ENCODE measurements around the gene FXN. TPM values are rescaled to one million over a fixed set of nuclear protein-coding genes. Genes with fewer than 3 reads are reported as not detected.

The FXN gene
- total RNA-seq, 1 experiment from 2014 or later: 17.8 TPM

- no peaks in the 10 kb centered on the region for H3K27me3 ChIP-seq (ENCODE audit: control insufficient read depth, insufficient read depth, low read length)
- in situ Hi-C loops (cut with HindIII; ENCODE audit: low pct_unique_long_range_greater_than_20kb, low sequenced_read_pairs): no loop called here
- TF ChIP-seq REST (IDR thresholded peaks at IDR 0.05; ENCODE audit: insufficient read depth in 1 of 2, low read depth in 2 of 2, low read length in 1 of 2) (no peak), TCF7L2 (IDR thresholded peaks at IDR 0.05; ENCODE audit: low read depth, low read length) (no peak), SIN3A (IDR thresholded peaks at IDR 0.05; ENCODE audit: borderline replicate concordance, insufficient read depth, low read depth, low read length) (no peak), POLR2AphosphoS5 (IDR thresholded peaks at IDR 0.05; ENCODE audit: low read depth, low read length) (no peak)
- TF ChIP-seq, protein P1, sequence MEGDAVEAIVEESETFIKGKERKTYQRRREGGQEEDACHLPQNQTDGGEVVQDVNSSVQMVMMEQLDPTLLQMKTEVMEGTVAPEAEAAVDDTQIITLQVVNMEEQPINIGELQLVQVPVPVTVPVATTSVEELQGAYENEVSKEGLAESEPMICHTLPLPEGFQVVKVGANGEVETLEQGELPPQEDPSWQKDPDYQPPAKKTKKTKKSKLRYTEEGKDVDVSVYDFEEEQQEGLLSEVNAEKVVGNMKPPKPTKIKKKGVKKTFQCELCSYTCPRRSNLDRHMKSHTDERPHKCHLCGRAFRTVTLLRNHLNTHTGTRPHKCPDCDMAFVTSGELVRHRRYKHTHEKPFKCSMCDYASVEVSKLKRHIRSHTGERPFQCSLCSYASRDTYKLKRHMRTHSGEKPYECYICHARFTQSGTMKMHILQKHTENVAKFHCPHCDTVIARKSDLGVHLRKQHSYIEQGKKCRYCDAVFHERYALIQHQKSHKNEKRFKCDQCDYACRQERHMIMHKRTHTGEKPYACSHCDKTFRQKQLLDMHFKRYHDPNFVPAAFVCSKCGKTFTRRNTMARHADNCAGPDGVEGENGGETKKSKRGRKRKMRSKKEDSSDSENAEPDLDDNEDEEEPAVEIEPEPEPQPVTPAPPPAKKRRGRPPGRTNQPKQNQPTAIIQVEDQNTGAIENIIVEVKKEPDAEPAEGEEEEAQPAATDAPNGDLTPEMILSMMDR (IDR thresholded peaks at IDR 0.05): no peak
- no peaks in the 10 kb centered on the region for H3K36me3 ChIP-seq (ENCODE audit: control insufficient read depth, insufficient read depth, low read length)
- intact Hi-C loops (cut with micrococcal nuclease; ENCODE audit: unreplicated experiment): no loop called here
- CTCF ChIA-PET: no interaction called here
- no TSS peak for BruUV-seq (replicated peaks)
- no peak for ATAC-seq
- H3K9me3 ChIP-seq (ENCODE audit: control insufficient read depth, insufficient read depth, low read depth, low read length): no peaks in the 10 kb centered on the region
- POLR2A ChIA-PET: no interaction called here
- no peak for DNase-seq (ENCODE audit: low read depth, low spot score)
- no peak within 1 kb of the TSS for H3K27ac ChIP-seq (ENCODE audit: low read length)
- H3K4me3 ChIP-seq (ENCODE audit: low read depth in 2 of 2, low read length in 2 of 2): no peak within 1 kb of the TSS
- no peaks in the 10 kb centered on the region for H3K4me1 ChIP-seq (ENCODE audit: control insufficient read depth, insufficient read depth, low read length)
Measured at GRCh38 chr9:69014013-69014412, 21.5 kb upstream of the FXN start, which contains the start of gene PRKACG. Gene PRKACG (minus strand): TSS chr9:69014113. CDS start chr9:69014092, 21 bp downstream.

DNA sequence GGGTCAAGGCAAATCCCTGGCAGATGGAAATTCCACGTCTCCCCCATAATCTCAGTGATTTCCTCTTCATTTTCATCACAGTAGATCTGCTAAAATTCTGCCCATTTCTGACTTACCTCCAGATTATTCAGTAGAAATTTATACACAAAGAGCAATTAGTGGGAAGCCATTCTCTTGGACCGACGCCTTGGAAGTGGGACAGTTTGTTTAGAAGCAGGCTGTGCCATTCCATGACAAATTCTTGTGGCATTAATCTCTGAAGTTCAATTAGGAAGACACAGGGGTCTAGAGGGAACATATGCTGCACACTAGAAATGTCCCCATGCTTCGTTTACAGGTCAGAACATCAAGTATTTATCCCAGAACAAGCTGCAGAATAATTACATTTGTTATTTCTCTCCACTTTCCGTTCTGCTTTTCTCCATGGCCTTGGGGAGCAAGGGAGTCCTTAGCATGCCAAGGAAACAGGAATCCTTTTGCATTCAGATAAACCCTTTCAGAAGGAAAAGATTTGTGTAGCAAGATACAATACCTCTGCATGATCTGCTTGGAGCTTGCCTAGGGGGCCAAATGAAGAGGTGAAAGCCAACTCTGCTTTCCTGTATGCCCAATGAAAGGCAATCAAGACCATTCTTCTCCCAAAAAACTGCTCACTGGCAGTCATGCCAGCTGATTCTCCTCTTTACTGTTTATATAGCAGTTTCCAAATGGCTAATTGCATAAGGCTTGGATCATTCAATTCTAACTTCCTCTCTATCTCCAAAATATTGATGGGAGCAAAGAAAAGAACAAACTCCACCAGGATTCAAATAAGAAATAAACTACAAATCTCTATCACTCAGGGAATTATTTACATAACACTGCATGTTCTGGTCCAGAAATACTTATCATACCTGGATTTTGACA is 19.1 kb upstream of the FXN start:
- intact Hi-C loops (cut with micrococcal nuclease; ENCODE audit: unreplicated experiment): no loop called here
- H3K36me3 ChIP-seq (ENCODE audit: control insufficient read depth, insufficient read depth, low read length): no peaks in the 10 kb centered on the region
- ATAC-seq (no peak), DNase-seq (ENCODE audit: low read depth, low spot score) (no peak)
- in situ Hi-C loops (cut with HindIII; ENCODE audit: low pct_unique_long_range_greater_than_20kb, low sequenced_read_pairs): no loop called here
- H3K4me3 ChIP-seq (ENCODE audit: low read depth in 2 of 2, low read length in 2 of 2): no peak overlapping the region
- no TSS peak for BruUV-seq (replicated peaks)
- TF ChIP-seq SIN3A (IDR thresholded peaks at IDR 0.05; ENCODE audit: borderline replicate concordance, insufficient read depth, low read depth, low read length) (no peak), TCF7L2 (IDR thresholded peaks at IDR 0.05; ENCODE audit: low read depth, low read length) (no peak), REST (IDR thresholded peaks at IDR 0.05; ENCODE audit: insufficient read depth in 1 of 2, low read depth in 2 of 2, low read length in 1 of 2) (no peak), POLR2AphosphoS5 (IDR thresholded peaks at IDR 0.05; ENCODE audit: low read depth, low read length) (no peak)
- TF ChIP-seq, protein P1 (IDR thresholded peaks at IDR 0.05): no peak
- no peak overlapping the region for H3K27ac ChIP-seq (ENCODE audit: low read length)
- CTCF ChIA-PET: no interaction called here
- no peaks in the 10 kb centered on the region for H3K4me1 ChIP-seq (ENCODE audit: control insufficient read depth, insufficient read depth, low read length)
- H3K9me3 ChIP-seq (ENCODE audit: control insufficient read depth, insufficient read depth, low read depth, low read length): no peaks in the 10 kb centered on the region
- POLR2A ChIA-PET: no interaction called here
- H3K27me3 ChIP-seq (ENCODE audit: control insufficient read depth, insufficient read depth, low read length): no peaks in the 10 kb centered on the region

Data from Panc1 (cell line).